HepG2 (cell line): ENCODE results near the gene ROBO2.

Experiments used
- BCLAF1 ChIP-seq: fragments of 450-650 bp; IDR thresholded peaks from 2 replicates; pipeline ENCODE4 v1.6.1; 2017; ENCODE audit warnings: mild to moderate bottlenecking
- NFE2L1 ChIP-seq: sonication (generic); formaldehyde crosslinking; IDR thresholded peaks from 2 replicates; pipeline ENCODE4 v1.4.0; 2020; ENCODE audit warnings: missing genetic modification reagents, mild to moderate bottlenecking, borderline replicate concordance
- POLR2AphosphoS5 ChIP-seq: IDR thresholded peaks from 2 replicates; pipeline ENCODE4 v1.6.1; 2012; ENCODE audit warnings: low read depth, low read length
- RBM39 ChIP-seq: fragments of 200-400 bp; formaldehyde crosslinking; IDR thresholded peaks from one replicate; pipeline ENCODE4 v1.6.1; 2018; ENCODE audit warnings: antibody characterized with exemption, mild to moderate bottlenecking, low read depth, low read length; ENCODE audit not compliant: poor library complexity, severe bottlenecking
- TF ChIP-seq, protein P1 (sequence below): sonication (generic); formaldehyde crosslinking; IDR thresholded peaks from 2 replicates; pipeline ENCODE4 v1.4.0; 2020; ENCODE audit warnings: missing genetic modification reagents

DNA sequence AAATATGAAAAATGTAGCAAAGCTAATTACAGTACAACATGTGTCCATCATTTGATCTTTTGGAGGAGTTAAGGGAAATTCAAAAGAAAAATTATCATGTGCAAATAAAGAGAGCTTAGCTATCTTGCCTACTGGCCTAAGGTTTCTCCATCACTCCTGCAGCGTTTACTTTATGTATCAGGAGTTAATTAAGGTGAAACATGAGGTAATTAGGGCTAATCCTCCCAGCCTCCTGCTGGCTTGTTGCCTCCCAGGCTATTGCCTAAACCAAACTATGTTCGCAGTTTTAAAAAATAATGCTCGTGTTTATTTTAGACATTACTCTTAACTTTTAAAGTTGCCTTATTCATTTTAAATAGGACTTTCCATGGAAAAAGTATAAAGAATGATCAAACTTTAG lies 367.5 kb downstream of the ROBO2 start:
- no peak for TF ChIP-seq NFE2L1 (CRISPR knock-in tag)
- TF ChIP-seq BCLAF1, result no peak
- TF ChIP-seq, protein P1, sequence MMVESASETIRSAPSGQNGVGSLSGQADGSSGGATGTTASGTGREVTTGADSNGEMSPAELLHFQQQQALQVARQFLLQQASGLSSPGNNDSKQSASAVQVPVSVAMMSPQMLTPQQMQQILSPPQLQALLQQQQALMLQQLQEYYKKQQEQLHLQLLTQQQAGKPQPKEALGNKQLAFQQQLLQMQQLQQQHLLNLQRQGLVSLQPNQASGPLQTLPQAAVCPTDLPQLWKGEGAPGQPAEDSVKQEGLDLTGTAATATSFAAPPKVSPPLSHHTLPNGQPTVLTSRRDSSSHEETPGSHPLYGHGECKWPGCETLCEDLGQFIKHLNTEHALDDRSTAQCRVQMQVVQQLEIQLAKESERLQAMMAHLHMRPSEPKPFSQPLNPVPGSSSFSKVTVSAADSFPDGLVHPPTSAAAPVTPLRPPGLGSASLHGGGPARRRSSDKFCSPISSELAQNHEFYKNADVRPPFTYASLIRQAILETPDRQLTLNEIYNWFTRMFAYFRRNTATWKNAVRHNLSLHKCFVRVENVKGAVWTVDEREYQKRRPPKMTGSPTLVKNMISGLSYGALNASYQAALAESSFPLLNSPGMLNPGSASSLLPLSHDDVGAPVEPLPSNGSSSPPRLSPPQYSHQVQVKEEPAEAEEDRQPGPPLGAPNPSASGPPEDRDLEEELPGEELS (CRISPR knock-in tag), result no peak
- TF ChIP-seq RBM39, result no peak
- no peak for TF ChIP-seq POLR2AphosphoS5
